CD4-positive, alpha-beta T cell treated with Interleukin-10 for 1 hour (primary cell): ENCODE measurements around the gene APOD.

ENCODE experiments used
- DNase-seq: peaks from one replicate; pipeline ENCODE4 v3.0.0-alpha.2; 2020

Gene APOD

GRCh38 chr3:195584543-195584870 is 767 bp upstream of the APOD start:
- DNase-seq, result no peak

- no peak for DNase-seq
These were observed 793 bp downstream of the APOD start for GRCh38 chr3:195582947-195583346.

DNA sequence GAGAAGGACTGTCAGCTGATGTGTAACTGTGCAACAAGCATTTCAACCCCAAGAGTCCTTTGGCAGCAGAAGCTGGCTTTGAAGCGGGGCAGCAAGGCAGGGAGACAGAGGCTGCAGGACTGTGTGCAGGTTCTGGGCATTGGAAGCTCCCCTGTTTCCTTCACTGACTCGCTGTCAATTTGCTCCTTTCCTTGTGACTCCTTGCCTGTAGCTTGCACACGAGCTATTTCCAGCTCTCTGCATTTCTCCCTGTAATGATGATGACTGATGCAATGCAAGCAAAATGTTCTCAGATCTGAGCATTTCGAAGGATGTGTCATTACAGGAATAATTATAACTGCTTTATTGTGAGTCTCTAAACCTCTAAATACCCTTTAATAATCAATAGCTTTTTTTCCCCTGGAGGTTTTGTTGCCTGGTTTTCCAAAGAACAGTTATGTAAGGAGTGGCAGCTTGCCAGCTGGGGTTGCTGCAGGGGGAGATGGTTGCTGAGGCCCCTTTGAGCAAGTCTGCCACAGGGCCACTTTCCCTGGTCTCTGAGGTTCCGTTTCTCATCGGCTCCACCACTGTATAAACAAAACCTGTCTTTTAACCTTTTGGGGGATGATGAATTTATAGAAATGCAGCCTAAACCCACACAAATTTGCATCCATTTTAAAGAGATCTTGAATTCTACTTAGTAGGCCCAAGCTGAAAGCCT is 2.8 kb downstream of the APOD start:
- no peak for DNase-seq

- DNase-seq, result no peak
These were observed 4.5 kb downstream of the APOD start for GRCh38 chr3:195579281-195579680.

- DNase-seq, result no peak
These were observed 5.2 kb downstream of the APOD start for GRCh38 chr3:195578565-195578964.

DNA sequence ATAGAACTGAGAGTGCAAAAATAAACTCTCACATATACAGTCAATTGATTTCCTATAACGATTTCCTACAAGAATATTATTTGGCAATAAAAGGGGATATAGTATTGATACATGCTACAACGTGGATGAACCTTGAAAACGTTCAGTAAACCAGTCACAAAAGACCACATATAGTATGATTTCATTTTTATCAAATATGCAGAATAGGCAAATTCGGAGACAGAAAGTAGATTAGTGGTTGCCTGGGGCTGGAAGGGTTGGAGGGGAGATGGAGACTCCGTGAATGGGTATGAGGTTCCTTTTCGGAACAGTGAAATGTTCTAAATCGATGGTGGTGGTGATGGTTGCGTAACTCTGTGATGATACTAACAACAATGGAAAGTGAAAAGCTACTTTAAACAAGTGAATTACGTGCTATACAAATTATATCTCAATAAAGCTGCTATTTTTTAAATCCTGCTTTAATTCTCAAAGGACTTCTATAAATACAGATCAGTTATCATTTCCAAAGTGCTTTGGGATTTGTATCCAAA is 6.0 kb downstream of the APOD start:
- DNase-seq, result no peak

GRCh38 chr3:195574497-195575304 is 9.0 kb downstream of the APOD start:
- DNase-seq, result no peak

GRCh38 chr3:195573611-195574496 is 9.9 kb downstream of the APOD start:
- DNase-seq, result no peak

DNA sequence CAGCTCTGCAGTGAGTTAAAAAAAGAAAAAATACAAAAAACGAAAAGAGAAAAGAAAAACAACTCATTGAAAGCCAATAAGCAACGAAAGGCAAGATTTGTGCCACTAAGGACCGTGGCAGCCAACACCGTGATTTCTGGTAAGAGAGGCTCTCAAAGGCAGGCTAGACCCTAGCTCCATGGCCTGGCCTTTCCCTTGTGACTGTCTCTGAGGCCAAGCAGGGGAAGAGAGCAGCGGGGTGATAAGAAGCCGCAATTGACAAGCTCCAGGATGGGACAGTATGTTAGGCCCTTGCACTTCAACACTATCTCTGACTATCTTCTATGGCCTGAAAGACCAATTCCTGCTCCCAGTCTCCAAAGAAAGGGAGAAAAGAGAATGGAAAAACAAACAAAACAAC is 12.4 kb downstream of the APOD start:
- no peak for DNase-seq

- no peak for DNase-seq
These were observed 12.8 kb downstream of the APOD start for GRCh38 chr3:195570912-195571311.

- DNase-seq, result no peak
These were observed 13.4 kb downstream of the APOD start for GRCh38 chr3:195570344-195570743.

DNA sequence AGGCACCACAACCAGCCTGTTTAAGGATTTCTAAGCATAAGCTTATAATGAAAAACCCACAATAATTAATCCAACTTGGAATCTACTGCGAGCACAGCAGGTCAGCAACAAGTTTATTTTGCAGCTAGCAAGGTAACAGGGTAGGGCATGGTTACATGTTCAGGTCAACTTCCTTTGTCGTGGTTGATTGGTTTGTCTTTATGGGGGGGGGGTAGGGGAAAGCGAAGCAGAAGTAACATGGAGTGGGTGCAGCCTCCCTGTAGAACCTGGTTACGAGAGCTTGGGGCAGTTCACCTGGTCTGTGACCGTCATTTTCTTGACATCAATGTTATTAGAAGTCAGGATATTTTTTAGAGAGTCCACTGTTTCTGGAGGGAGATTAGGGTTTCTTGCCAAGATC is 15.1 kb downstream of the APOD start:
- DNase-seq, result no peak

DNA sequence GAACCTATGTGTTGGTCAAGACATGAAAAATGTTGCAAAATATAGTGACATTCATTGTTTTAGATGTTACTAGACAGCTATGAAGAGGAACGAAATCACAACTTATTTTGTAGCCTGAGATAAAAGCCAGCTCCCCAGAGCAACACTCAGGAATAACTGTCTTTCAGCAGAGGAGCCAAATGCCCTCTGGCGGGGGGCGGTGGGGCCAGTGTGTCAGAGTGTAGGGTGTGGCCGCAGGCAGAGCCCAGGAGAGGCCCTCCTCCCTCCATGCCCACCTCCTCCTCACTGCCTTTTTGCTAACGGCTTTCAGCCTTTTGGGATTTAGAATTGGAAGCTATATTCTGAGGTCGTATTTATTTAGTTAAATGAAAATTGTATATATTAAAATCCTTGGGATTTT is 16.9 kb downstream of the APOD start:
- no peak for DNase-seq

- no peak for DNase-seq
These were observed 18.0 kb downstream of the APOD start for GRCh38 chr3:195565716-195566115.

DNA sequence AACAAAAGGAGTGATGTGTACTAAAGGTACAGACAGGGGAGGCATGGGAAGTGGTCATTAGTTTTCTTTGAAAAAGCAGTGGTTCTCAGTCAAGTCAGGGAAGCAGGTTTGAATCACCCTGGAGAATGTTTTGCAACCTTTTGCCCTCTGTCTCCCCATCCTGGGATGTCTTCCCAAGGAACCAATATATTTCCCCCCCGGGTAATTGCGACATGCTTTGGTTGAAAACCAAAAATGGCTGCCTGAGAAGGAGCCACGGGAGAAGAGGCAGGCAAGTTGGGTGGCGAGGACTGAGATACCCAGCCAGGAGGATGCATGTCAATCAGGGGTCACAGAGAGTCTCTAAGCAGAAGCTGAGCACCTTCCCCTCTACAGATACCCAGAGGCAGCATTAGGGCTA is 20.4 kb downstream of the APOD start:
- DNase-seq, result no peak

GRCh38 chr3:195559723-195560409 is 23.9 kb downstream of the APOD start:
- no peak for DNase-seq

- DNase-seq, result peak; percentile 75
These were observed 25.1 kb downstream of the APOD start for GRCh38 chr3:195558602-195559001.

DNA sequence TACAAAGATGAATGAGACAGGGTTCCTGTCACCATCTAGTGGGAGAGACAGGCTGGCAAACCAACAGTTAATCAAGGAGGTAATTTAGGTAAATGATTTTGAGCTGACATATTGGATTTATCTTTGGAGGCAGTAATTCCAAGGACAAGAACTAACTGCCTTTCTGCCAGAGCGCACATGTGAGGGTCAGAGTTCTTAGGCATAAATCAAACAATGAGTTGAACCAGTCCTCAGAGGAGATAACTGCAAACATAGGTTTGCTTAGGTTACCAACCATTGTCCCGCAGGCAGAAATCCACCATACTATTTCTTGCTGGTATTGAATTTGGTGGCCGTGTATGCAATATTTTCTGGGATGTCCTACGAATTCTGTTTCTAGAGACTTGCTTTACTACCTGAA is 26.4 kb downstream of the APOD start:
- no peak for DNase-seq

- DNase-seq, result no peak
These were observed 27.4 kb downstream of the APOD start for GRCh38 chr3:195556390-195556789.

DNA sequence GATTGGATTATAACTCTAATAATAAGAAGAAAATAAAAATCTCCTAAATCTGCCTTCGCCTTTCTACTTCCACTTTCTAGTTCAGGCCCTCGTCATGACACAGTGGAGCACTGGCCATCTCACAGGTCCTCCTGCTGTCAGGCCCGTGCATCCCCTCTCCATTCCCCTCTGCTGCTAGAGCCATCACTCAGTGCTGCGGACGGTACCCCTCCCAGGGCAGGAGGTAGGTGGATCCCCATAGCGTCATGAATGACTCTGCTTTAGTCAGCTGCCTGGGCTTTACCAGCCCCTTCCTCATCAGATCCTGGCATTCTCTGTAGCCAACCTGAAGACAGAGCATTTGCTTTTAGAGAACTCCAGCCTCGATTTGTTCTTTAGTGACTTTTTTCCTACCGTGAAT is 28.6 kb downstream of the APOD start:
- no peak for DNase-seq

GRCh38 chr3:195554458-195554857 is 29.3 kb downstream of the APOD start:
- no peak for DNase-seq

- no peak for DNase-seq
These were observed 30.5 kb downstream of the APOD start for GRCh38 chr3:195553268-195553667.
